Stomach (tissue), 4 donors: ENCODE measurements around the gene STC2.

Source experiments
- CTCF ChIP-seq, 7 experiments: fragments of 450-650 bp in 4 of 7; fragments of 200-600 bp in 3 of 7; sonication (generic) in 3 of 7; IDR thresholded peaks; one replicate each; pipeline ENCODE4 v1.5.1; 2016 to 2019; ENCODE audit warnings: antibody characterized with exemption in 7 of 7, control low read depth in 2 of 7, mild to moderate bottlenecking in 1 of 7
- EP300 ChIP-seq: sonication (generic); formaldehyde crosslinking; IDR thresholded peaks from one replicate; pipeline ENCODE4 v1.6.1; 2017; ENCODE audit warnings: antibody characterized with exemption
- POLR2A ChIP-seq, 4 donors: fragments of 450-650 bp; IDR thresholded peaks; one replicate each; pipeline ENCODE4 v1.6.1; 2016; ENCODE audit warnings: antibody characterized with exemption in 4 of 4, control low read depth in 2 of 4, mild to moderate bottlenecking in 1 of 4, moderate library complexity in 1 of 4
- POLR2AphosphoS5 ChIP-seq, 3 donors: sonication (generic); formaldehyde crosslinking; IDR thresholded peaks; one replicate each; pipeline ENCODE4 v1.6.1; 2016; ENCODE audit warnings: antibody characterized with exemption in 3 of 3

- TF ChIP-seq EP300 = no peak
- TF ChIP-seq POLR2AphosphoS5 (IDR thresholded peaks at IDR 0.05) = peak; percentile 8 to 51 (median 37)
- TF ChIP-seq CTCF (IDR thresholded peaks at IDR 0.05) = no peak
- no peak for TF ChIP-seq POLR2A (IDR thresholded peaks at IDR 0.05)
Measured at GRCh38 chr5:173290477-173291131, 37.6 kb downstream of the STC2 start.
